22Rv1 (cell line): ENCODE measurements around the gene BTBD19.

ENCODE experiments used
- CTCF ChIP-seq: fragments of 450-650 bp; IDR thresholded peaks from 2 replicates; pipeline ENCODE4 v1.5.1; 2017; ENCODE audit warnings: mild to moderate bottlenecking
- ZFX ChIP-seq: fragments of 450-650 bp; IDR thresholded peaks from 2 replicates; pipeline ENCODE4 v1.6.1; 2017; ENCODE audit warnings: antibody characterized with exemption, borderline replicate concordance

- TF ChIP-seq CTCF: no peak
- TF ChIP-seq ZFX: no peak
These were observed 30.8 kb upstream of the BTBD19 start for GRCh38 chr1:44777547-44777946.
